Measurements from ENCODE around the gene MAP4K5. TPM values are rescaled to one million over a fixed set of nuclear protein-coding genes. Genes with fewer than 3 reads are reported as not detected.

The MAP4K5 gene
- total RNA-seq, 1 donor from 2014 or later: 123 TPM

- H3K27me3 Mint-ChIP-seq (ENCODE audit: unreplicated experiment): no peaks in the 10 kb centered on the region
- no peak for TF ChIP-seq CTCF (IDR thresholded peaks at IDR 0.05)
- no peak overlapping the region for H3K27ac Mint-ChIP-seq (ENCODE audit: unreplicated experiment)
- peaks cover 13% of the 10 kb centered on the region for H3K4me1 Mint-ChIP-seq (ENCODE audit: unreplicated experiment)
- H3K4me3 Mint-ChIP-seq (ENCODE audit: unreplicated experiment): no peak overlapping the region
- H3K36me3 Mint-ChIP-seq (ENCODE audit: unreplicated experiment): peaks cover 62% of the 10 kb centered on the region
- DNase-seq (ENCODE audit: extremely low spot score, unreplicated experiment): no peak
- H3K9me3 Mint-ChIP-seq (ENCODE audit: unreplicated experiment): no peaks in the 10 kb centered on the region
Observed at GRCh38 chr14:50451854-50452253, 80.5 kb downstream of the MAP4K5 start.

GRCh38 chr14:50447461-50447860 lies 84.9 kb downstream of the MAP4K5 start:
- Mint-ChIP-seq H3K36me3 (ENCODE audit: unreplicated experiment) (peaks cover 54% of the 10 kb centered on the region), H3K4me3 (ENCODE audit: unreplicated experiment) (no peak overlapping the region), H3K4me1 (ENCODE audit: unreplicated experiment) (peaks cover 5% of the 10 kb centered on the region), H3K27me3 (ENCODE audit: unreplicated experiment) (no peaks in the 10 kb centered on the region), H3K27ac (ENCODE audit: unreplicated experiment) (no peak overlapping the region), H3K9me3 (ENCODE audit: unreplicated experiment) (no peaks in the 10 kb centered on the region)
- no peak for TF ChIP-seq CTCF (IDR thresholded peaks at IDR 0.05)
- no peak for DNase-seq (ENCODE audit: extremely low spot score, unreplicated experiment)

- Mint-ChIP-seq H3K27me3 (ENCODE audit: unreplicated experiment) (no peaks in the 10 kb centered on the region), H3K4me3 (ENCODE audit: unreplicated experiment) (no peak overlapping the region), H3K36me3 (ENCODE audit: unreplicated experiment) (peaks cover 49% of the 10 kb centered on the region), H3K27ac (ENCODE audit: unreplicated experiment) (no peak overlapping the region), H3K4me1 (ENCODE audit: unreplicated experiment) (peaks cover 2% of the 10 kb centered on the region), H3K9me3 (ENCODE audit: unreplicated experiment) (no peaks in the 10 kb centered on the region)
- TF ChIP-seq CTCF (IDR thresholded peaks at IDR 0.05): no peak
- DNase-seq (ENCODE audit: extremely low spot score, unreplicated experiment): no peak
Observed at GRCh38 chr14:50434528-50434927, 97.8 kb downstream of the MAP4K5 start.

GRCh38 chr14:50432131-50432530 lies 100.2 kb downstream of the MAP4K5 start:
- no peak for DNase-seq (ENCODE audit: extremely low spot score, unreplicated experiment)
- no peak overlapping the region for H3K4me3 Mint-ChIP-seq (ENCODE audit: unreplicated experiment)
- TF ChIP-seq CTCF (IDR thresholded peaks at IDR 0.05): no peak
- H3K36me3 Mint-ChIP-seq (ENCODE audit: unreplicated experiment): peaks cover 40% of the 10 kb centered on the region
- no peaks in the 10 kb centered on the region for H3K9me3 Mint-ChIP-seq (ENCODE audit: unreplicated experiment)
- H3K27ac Mint-ChIP-seq (ENCODE audit: unreplicated experiment): no peak overlapping the region
- no peaks in the 10 kb centered on the region for H3K27me3 Mint-ChIP-seq (ENCODE audit: unreplicated experiment)
- H3K4me1 Mint-ChIP-seq (ENCODE audit: unreplicated experiment): peaks cover 2% of the 10 kb centered on the region

- Mint-ChIP-seq H3K4me3 (ENCODE audit: unreplicated experiment) (no peak overlapping the region), H3K9me3 (ENCODE audit: unreplicated experiment) (no peaks in the 10 kb centered on the region), H3K4me1 (ENCODE audit: unreplicated experiment) (peaks cover 2% of the 10 kb centered on the region), H3K27ac (ENCODE audit: unreplicated experiment) (peak overlapping the region; percentile 27), H3K27me3 (ENCODE audit: unreplicated experiment) (no peaks in the 10 kb centered on the region), H3K36me3 (ENCODE audit: unreplicated experiment) (peaks cover 28% of the 10 kb centered on the region)
- no peak for DNase-seq (ENCODE audit: extremely low spot score, unreplicated experiment)
- TF ChIP-seq CTCF (IDR thresholded peaks at IDR 0.05): no peak
Observed at GRCh38 chr14:50425816-50426215, 106.6 kb downstream of the MAP4K5 start.

Measured in osteocyte (in vitro differentiated cells).